Dendritic cell treated with granulocyte-macrophage colony-stimulating factor and Interleukin-4, amounts not matched to agents 40 ng/mL and 50 ng/mL, for 4 days (primary cell): ENCODE results near the gene ACYP1.

Source experiments
- H3K27ac Mint-ChIP-seq: one replicate; pipeline ENCODE4 v1.8.0; 2022; ENCODE audit warnings: mild to moderate bottlenecking, mixed read lengths
- H3K27me3 Mint-ChIP-seq: one replicate; pipeline ENCODE4 v1.8.0; 2022; ENCODE audit warnings: mild to moderate bottlenecking, mixed read lengths
- H3K36me3 Mint-ChIP-seq: one replicate; pipeline ENCODE4 v1.8.0; 2022; ENCODE audit warnings: low read depth, mixed read lengths
- H3K4me1 Mint-ChIP-seq: one replicate; pipeline ENCODE4 v1.8.0; 2022; ENCODE audit warnings: low read depth, mixed read lengths
- H3K4me3 Mint-ChIP-seq: one replicate; pipeline ENCODE4 v1.8.0; 2022; ENCODE audit warnings: mild to moderate bottlenecking, moderate library complexity, mixed read lengths
- H3K9me3 Mint-ChIP-seq: one replicate; pipeline ENCODE4 v1.8.0; 2022; ENCODE audit warnings: mixed read lengths
- intact Hi-C: fragments of 100-400 bp; cut with micrococcal nuclease; formaldehyde crosslinking; loops from one replicate; pipeline ENCODE4 v1.15.0; 2022

ACYP1 gene

DNA sequence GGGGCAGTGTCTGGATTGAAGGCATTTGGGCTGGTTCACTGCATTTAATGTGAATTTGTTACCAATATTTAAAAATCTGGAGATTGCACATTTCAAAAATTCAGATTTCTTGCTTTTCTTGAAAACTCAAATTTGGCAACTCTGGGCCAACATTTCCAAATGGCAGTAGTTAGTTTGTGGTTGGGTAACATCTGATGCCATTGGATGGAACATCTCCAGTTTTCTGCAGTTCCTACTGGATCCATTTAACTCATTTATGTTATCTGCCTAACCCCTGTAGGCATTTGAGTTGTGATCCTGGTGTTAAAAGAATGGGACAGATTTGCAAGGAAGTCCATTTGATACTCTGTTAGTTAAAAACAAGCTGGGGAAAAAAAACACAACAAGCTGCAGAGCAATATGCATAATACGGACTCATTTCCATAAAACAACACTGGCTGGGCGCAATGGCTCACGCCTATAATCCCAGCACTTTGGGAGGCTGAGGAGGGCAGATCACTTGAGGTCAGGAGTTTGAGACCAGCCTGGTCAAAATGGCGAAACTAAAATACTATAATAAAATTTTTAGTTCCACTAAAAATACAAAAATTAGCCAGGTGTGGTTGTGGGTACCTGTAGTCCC, 53.2 kb downstream of the ACYP1 start:
- H3K27ac Mint-ChIP-seq: no peak overlapping the region
- intact Hi-C loops: no loop called here
- no peaks in the 10 kb centered on the region for H3K27me3 Mint-ChIP-seq
- H3K36me3 Mint-ChIP-seq: peaks cover 86% of the 10 kb centered on the region
- no peak overlapping the region for H3K4me3 Mint-ChIP-seq
- H3K4me1 Mint-ChIP-seq: peaks cover 8% of the 10 kb centered on the region
- no peaks in the 10 kb centered on the region for H3K9me3 Mint-ChIP-seq

DNA sequence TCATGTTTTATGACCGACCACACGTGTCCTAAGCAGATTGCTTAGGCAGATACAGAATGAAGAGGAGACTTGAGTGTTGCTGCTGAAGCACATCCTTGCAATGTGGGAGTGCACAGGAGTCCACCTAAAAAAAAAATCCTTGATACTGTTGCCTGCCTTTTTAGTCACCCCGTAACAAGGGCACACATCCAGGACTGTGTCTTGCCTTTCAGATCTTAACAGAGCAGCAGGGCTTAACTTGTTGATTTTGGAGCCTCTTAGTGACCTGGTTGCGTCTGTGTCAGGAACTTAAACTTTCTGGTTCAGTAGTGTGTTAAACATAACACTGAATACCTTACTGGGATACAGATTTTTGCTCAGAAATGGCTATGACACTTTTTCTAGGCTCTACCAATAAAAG, 54.6 kb downstream of the ACYP1 start:
- peaks cover 20% of the 10 kb centered on the region for H3K4me1 Mint-ChIP-seq
- no peaks in the 10 kb centered on the region for H3K9me3 Mint-ChIP-seq
- peaks cover 90% of the 10 kb centered on the region for H3K36me3 Mint-ChIP-seq
- no peaks in the 10 kb centered on the region for H3K27me3 Mint-ChIP-seq
- no peak overlapping the region for H3K27ac Mint-ChIP-seq
- intact Hi-C loops: no loop called here
- no peak overlapping the region for H3K4me3 Mint-ChIP-seq

DNA sequence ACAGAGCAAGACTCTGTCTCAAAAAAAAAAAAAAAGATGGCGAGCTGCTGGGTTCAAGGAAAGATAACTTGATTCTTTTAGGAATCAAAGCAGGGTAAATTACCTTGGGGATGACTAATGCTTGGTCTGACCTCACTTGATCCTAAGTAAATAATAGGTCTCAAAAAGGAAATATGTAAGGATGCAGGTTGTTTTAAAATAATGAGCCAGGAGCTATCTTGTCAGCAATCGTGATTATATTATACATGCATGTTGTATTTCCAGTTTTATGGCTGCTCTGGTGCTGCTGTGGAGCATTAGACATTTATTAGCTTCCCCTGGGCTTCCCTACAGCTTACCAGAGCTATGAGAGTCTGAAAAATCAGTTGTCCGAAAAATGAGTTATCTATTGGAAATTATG, 58.5 kb downstream of the ACYP1 start:
- Mint-ChIP-seq H3K4me1 (peaks cover 31% of the 10 kb centered on the region), H3K27ac (no peak overlapping the region), H3K36me3 (peaks cover 80% of the 10 kb centered on the region), H3K4me3 (no peak overlapping the region), H3K27me3 (no peaks in the 10 kb centered on the region), H3K9me3 (no peaks in the 10 kb centered on the region)
- intact Hi-C loops: no loop called here

DNA sequence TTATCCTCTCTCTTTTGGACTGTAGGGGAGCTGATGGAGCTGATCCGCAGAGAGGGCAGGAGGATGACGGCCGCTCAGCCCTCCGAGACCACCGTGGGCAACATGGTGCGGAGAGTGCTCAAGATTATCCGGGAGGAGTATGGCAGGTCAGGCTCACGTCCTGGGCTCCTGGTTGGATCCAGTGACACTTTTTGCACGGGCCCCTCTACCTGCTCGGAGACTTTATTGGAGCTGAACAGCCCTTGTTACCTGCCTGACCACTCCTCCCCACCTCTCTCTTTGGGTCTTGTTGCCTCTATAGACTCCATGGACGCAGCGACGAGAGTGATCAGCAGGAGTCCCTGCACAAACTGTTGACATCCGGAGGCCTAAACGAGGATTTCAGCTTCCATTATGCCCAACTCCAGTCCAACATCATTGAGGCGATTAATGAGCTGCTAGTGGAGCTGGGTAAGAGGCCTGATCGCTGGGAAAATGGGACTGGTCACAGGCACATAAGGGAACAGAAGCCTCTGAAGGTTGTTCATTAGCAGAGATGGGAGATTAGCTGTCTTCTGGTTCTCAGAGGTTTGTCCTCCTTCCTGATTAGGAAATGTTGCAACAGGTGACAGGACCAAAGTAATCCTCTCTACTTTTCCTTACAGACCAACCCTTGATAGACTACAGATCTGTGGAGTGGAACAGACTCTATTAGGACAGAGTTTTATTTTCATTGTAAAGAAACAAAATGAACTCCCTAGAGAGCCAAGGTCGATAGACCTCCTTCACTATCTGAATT, 60.4 kb downstream of the ACYP1 start:
- intact Hi-C loops: loop anchor here (2.0 to 5.0 kb wide), 2 partner anchors 41 to 59 kb away; partner anchors contain the start of gene ACYP1
- Mint-ChIP-seq H3K27me3 (no peaks in the 10 kb centered on the region), H3K36me3 (peaks cover 60% of the 10 kb centered on the region), H3K27ac (peak overlapping the region; percentile 89), H3K4me3 (peak overlapping the region; percentile 99), H3K4me1 (peaks cover 31% of the 10 kb centered on the region), H3K9me3 (no peaks in the 10 kb centered on the region)
